ENCODE results near the gene UCKL1.

UCKL1 gene

GRCh38 chr20:63940472-63941266, 15.5 kb downstream of the UCKL1 start:
- Histone ChIP-seq H3K36me3 (ENCODE audit: insufficient read depth, low read length) (peaks cover 24% of the 10 kb centered on the region; the same call in 1 of the 2 replicates), H3K79me2 (ENCODE audit: control insufficient read depth, insufficient read depth, low read length, unreplicated experiment) (peaks cover 6% of the 10 kb centered on the region), H2AFZ (ENCODE audit: low read length, unreplicated experiment) (no peak overlapping the region), H3K27ac (ENCODE audit: low read depth, low read length) (no peak overlapping the region), H3K4me1 (ENCODE audit: control insufficient read depth, insufficient read depth, low read length, unreplicated experiment) (no peaks in the 10 kb centered on the region), H3K4me3 (ENCODE audit: low read depth, low read length) (no peak overlapping the region), H3K27me3 (ENCODE audit: insufficient read depth, low read length) (no peaks in the 10 kb centered on the region)

GRCh38 chr20:63940071-63940471, 16.1 kb downstream of the UCKL1 start:
- Histone ChIP-seq H3K27ac (ENCODE audit: low read depth, low read length) (no peak overlapping the region), H3K4me3 (ENCODE audit: low read depth, low read length) (no peak overlapping the region), H3K36me3 (ENCODE audit: insufficient read depth, low read length) (peaks cover 24% of the 10 kb centered on the region; the same call in 1 of the 2 replicates), H3K27me3 (ENCODE audit: insufficient read depth, low read length) (no peaks in the 10 kb centered on the region), H3K4me1 (ENCODE audit: control insufficient read depth, insufficient read depth, low read length, unreplicated experiment) (no peaks in the 10 kb centered on the region), H3K79me2 (ENCODE audit: control insufficient read depth, insufficient read depth, low read length, unreplicated experiment) (peaks cover 8% of the 10 kb centered on the region), H2AFZ (ENCODE audit: low read length, unreplicated experiment) (no peak overlapping the region)

- Histone ChIP-seq H3K4me1 (ENCODE audit: control insufficient read depth, insufficient read depth, low read length, unreplicated experiment) (no peaks in the 10 kb centered on the region), H3K36me3 (ENCODE audit: insufficient read depth, low read length) (peaks cover 24% of the 10 kb centered on the region; the same call in 1 of the 2 replicates), H3K4me3 (ENCODE audit: low read depth, low read length) (no peak overlapping the region), H3K79me2 (ENCODE audit: control insufficient read depth, insufficient read depth, low read length, unreplicated experiment) (peaks cover 9% of the 10 kb centered on the region), H3K27me3 (ENCODE audit: insufficient read depth, low read length) (no peaks in the 10 kb centered on the region), H3K27ac (ENCODE audit: low read depth, low read length) (no peak overlapping the region), H2AFZ (ENCODE audit: low read length, unreplicated experiment) (no peak overlapping the region)
Measured at GRCh38 chr20:63939061-63939935, 16.9 kb downstream of the UCKL1 start.

GRCh38 chr20:63937596-63937995, 18.6 kb downstream of the UCKL1 start:
- H3K4me3 ChIP-seq (ENCODE audit: low read depth, low read length), result no peak overlapping the region
- H3K4me1 ChIP-seq (ENCODE audit: control insufficient read depth, insufficient read depth, low read length, unreplicated experiment), result no peaks in the 10 kb centered on the region
- H3K36me3 ChIP-seq (ENCODE audit: insufficient read depth, low read length), result peaks cover 24% of the 10 kb centered on the region; the same call in 1 of the 2 replicates
- no peak overlapping the region for H2AFZ ChIP-seq (ENCODE audit: low read length, unreplicated experiment)
- no peaks in the 10 kb centered on the region for H3K27me3 ChIP-seq (ENCODE audit: insufficient read depth, low read length)
- no peak overlapping the region for H3K27ac ChIP-seq (ENCODE audit: low read depth, low read length)
- H3K79me2 ChIP-seq (ENCODE audit: control insufficient read depth, insufficient read depth, low read length, unreplicated experiment), result peaks cover 9% of the 10 kb centered on the region

- no peaks in the 10 kb centered on the region for H3K27me3 ChIP-seq (ENCODE audit: insufficient read depth, low read length)
- peaks cover 19% of the 10 kb centered on the region; the same call in 1 of the 2 replicates for H3K36me3 ChIP-seq (ENCODE audit: insufficient read depth, low read length)
- no peak overlapping the region for H2AFZ ChIP-seq (ENCODE audit: low read length, unreplicated experiment)
- no peaks in the 10 kb centered on the region for H3K4me1 ChIP-seq (ENCODE audit: control insufficient read depth, insufficient read depth, low read length, unreplicated experiment)
- no peak overlapping the region for H3K4me3 ChIP-seq (ENCODE audit: low read depth, low read length)
- no peak overlapping the region for H3K27ac ChIP-seq (ENCODE audit: low read depth, low read length)
- peaks cover 9% of the 10 kb centered on the region for H3K79me2 ChIP-seq (ENCODE audit: control insufficient read depth, insufficient read depth, low read length, unreplicated experiment)
Measured at GRCh38 chr20:63935447-63935846, 20.8 kb downstream of the UCKL1 start.

GRCh38 chr20:63934271-63935068, 21.7 kb downstream of the UCKL1 start:
- peaks cover 11% of the 10 kb centered on the region; the same call in 1 of the 2 replicates for H3K36me3 ChIP-seq (ENCODE audit: insufficient read depth, low read length)

GRCh38 chr20:63933646-63934045, 22.6 kb downstream of the UCKL1 start:
- Histone ChIP-seq H3K27ac (ENCODE audit: low read depth, low read length) (no peak overlapping the region), H3K36me3 (ENCODE audit: insufficient read depth, low read length) (peaks cover 10% of the 10 kb centered on the region; the same call in 1 of the 2 replicates), H3K4me3 (ENCODE audit: low read depth, low read length) (no peak overlapping the region), H2AFZ (ENCODE audit: low read length, unreplicated experiment) (no peak overlapping the region), H3K4me1 (ENCODE audit: control insufficient read depth, insufficient read depth, low read length, unreplicated experiment) (no peaks in the 10 kb centered on the region), H3K79me2 (ENCODE audit: control insufficient read depth, insufficient read depth, low read length, unreplicated experiment) (peaks cover 5% of the 10 kb centered on the region), H3K27me3 (ENCODE audit: insufficient read depth, low read length) (no peaks in the 10 kb centered on the region)

More at GRCh38 chr20:63934271-63935068, 21.7 kb downstream of the UCKL1 start:
- Histone ChIP-seq H3K27me3 (ENCODE audit: insufficient read depth, low read length) (no peaks in the 10 kb centered on the region), H3K4me1 (ENCODE audit: control insufficient read depth, insufficient read depth, low read length, unreplicated experiment) (no peaks in the 10 kb centered on the region), H3K79me2 (ENCODE audit: control insufficient read depth, insufficient read depth, low read length, unreplicated experiment) (peaks cover 5% of the 10 kb centered on the region), H3K27ac (ENCODE audit: low read depth, low read length) (no peak overlapping the region), H2AFZ (ENCODE audit: low read length, unreplicated experiment) (no peak overlapping the region), H3K4me3 (ENCODE audit: low read depth, low read length) (no peak overlapping the region)

GRCh38 chr20:63932606-63933160, 23.5 kb downstream of the UCKL1 start:
- H3K4me1 ChIP-seq (ENCODE audit: control insufficient read depth, insufficient read depth, low read length, unreplicated experiment), result no peaks in the 10 kb centered on the region
- H3K27ac ChIP-seq (ENCODE audit: low read depth, low read length), result no peak overlapping the region
- H3K36me3 ChIP-seq (ENCODE audit: insufficient read depth, low read length), result peaks cover 17% of the 10 kb centered on the region; the same call in 1 of the 2 replicates
- H3K4me3 ChIP-seq (ENCODE audit: low read depth, low read length), result no peak overlapping the region
- no peaks in the 10 kb centered on the region for H3K27me3 ChIP-seq (ENCODE audit: insufficient read depth, low read length)
- H2AFZ ChIP-seq (ENCODE audit: low read length, unreplicated experiment), result no peak overlapping the region
- H3K79me2 ChIP-seq (ENCODE audit: control insufficient read depth, insufficient read depth, low read length, unreplicated experiment), result peaks cover 5% of the 10 kb centered on the region

- Histone ChIP-seq H3K79me2 (ENCODE audit: control insufficient read depth, insufficient read depth, low read length, unreplicated experiment) (peaks cover 8% of the 10 kb centered on the region), H3K4me3 (ENCODE audit: low read depth, low read length) (no peak overlapping the region), H3K36me3 (ENCODE audit: insufficient read depth, low read length) (peaks cover 17% of the 10 kb centered on the region; the same call in 1 of the 2 replicates), H2AFZ (ENCODE audit: low read length, unreplicated experiment) (no peak overlapping the region), H3K27ac (ENCODE audit: low read depth, low read length) (no peak overlapping the region), H3K27me3 (ENCODE audit: insufficient read depth, low read length) (no peaks in the 10 kb centered on the region), H3K4me1 (ENCODE audit: control insufficient read depth, insufficient read depth, low read length, unreplicated experiment) (no peaks in the 10 kb centered on the region)
Measured at GRCh38 chr20:63931735-63932134, 24.5 kb downstream of the UCKL1 start.

All from ACC112 (cell line).